Esophagus muscularis mucosa (tissue), 4 donors: ENCODE results near the gene VPS13C. TPM values are rescaled to one million over a fixed set of nuclear protein-coding genes. Genes with fewer than 3 reads are reported as not detected.

Experiments used
- DNase-seq: peaks from one replicate; pipeline ENCODE4 v3.0.0-alpha.2; 2017; ENCODE audit errors: extremely low spot score
- H3K27ac ChIP-seq, 4 donors: fragments of 200-600 bp; sonication (generic); replicated peaks in 1 of 4; 1 replicate in 3 of 4; 2 replicates in 1 of 4; pipeline ENCODE4 v1.5.1; 2016 to 2019; ENCODE audit warnings: mild to moderate bottlenecking in 1 of 4
- H3K27me3 ChIP-seq, 4 donors: fragments of 200-600 bp; sonication (generic); one replicate each; pipeline versions ENCODE4 v1.5.1 to v1.6.0; 2016 to 2019
- H3K36me3 ChIP-seq, 4 donors: fragments of 200-600 bp; sonication (generic); one replicate each; pipeline ENCODE4 v1.5.1; 2016 to 2019
- H3K4me1 ChIP-seq, 4 donors: fragments of 200-600 bp; sonication (generic); one replicate each; pipeline ENCODE4 v1.5.1; 2016 to 2019
- H3K4me3 ChIP-seq, 4 donors: fragments of 200-600 bp; sonication (generic); 1 replicate in 2 of 4; 2 replicates in 2 of 4; pipeline ENCODE4 v1.5.1; 2016 to 2019; ENCODE audit warnings: mild to moderate bottlenecking in 4 of 4, moderate library complexity in 1 of 4
- H3K9me3 ChIP-seq, 4 donors: fragments of 200-600 bp; sonication (generic); 1 replicate in 3 of 4; 2 replicates in 1 of 4; pipeline ENCODE4 v1.5.1; 2016 to 2019
- CTCF ChIP-seq, 3 experiments: fragments of 200-600 bp in 2 of 3; fragments of 450-650 bp in 1 of 3; sonication (generic) in 2 of 3; IDR thresholded peaks; one replicate each; pipeline ENCODE4 v1.5.1; 2017 to 2019; ENCODE audit warnings: antibody characterized with exemption in 3 of 3, mild to moderate bottlenecking in 2 of 3, moderate library complexity in 1 of 3
- EP300 ChIP-seq: sonication (generic); formaldehyde crosslinking; IDR thresholded peaks from one replicate; pipeline ENCODE4 v1.6.1; 2017; ENCODE audit warnings: antibody characterized with exemption
- POLR2A ChIP-seq: fragments of 450-650 bp; IDR thresholded peaks from one replicate; pipeline ENCODE4 v1.6.1; 2017; ENCODE audit warnings: antibody characterized with exemption, moderate library complexity, mild to moderate bottlenecking, low read depth
- POLR2AphosphoS5 ChIP-seq, 2 donors: sonication (generic); formaldehyde crosslinking; IDR thresholded peaks; one replicate each; pipeline ENCODE4 v1.6.1; 2017; ENCODE audit warnings: antibody characterized with exemption in 2 of 2
- WGBS: methylation state at CpG from one replicate; pipeline ENCODE4 v1.1.5; 2018; 5-methylcytosine and 5-hydroxymethylcytosine counted together
- intact Hi-C: fragments of 100-400 bp; cut with DNase I; formaldehyde crosslinking; loops from one replicate; pipeline ENCODE4 v1.15.1; 2023
- total RNA-seq, 4 donors: library from RNA; depleted of rRNA; stranded (reverse); fragments of >200 nt; gene quantifications; one replicate each; pipeline versions ENCODE4 v1.1.0 to v1.2.1, GENCODE V29; 2016

The VPS13C gene
- total RNA-seq, 4 donors from 2014 or later = 58.5 to 86.0 (median 59.4) TPM

- peaks cover 7 to 10% (median 8%) of the 10 kb centered on the region in 4 donors for H3K4me1 ChIP-seq
- WGBS = 53% methylated on average over 2 of the region's 2 CpGs
- H3K27me3 ChIP-seq = no peaks in the 10 kb centered on the region
- intact Hi-C loops = no loop called here
- no peak overlapping the region for H3K27ac ChIP-seq
- H3K36me3 ChIP-seq = peaks cover 0 to 38% (median 15%) of the 10 kb centered on the region in 4 donors
- no peak for TF ChIP-seq CTCF (IDR thresholded peaks at IDR 0.05)
- no peak for TF ChIP-seq POLR2A
- TF ChIP-seq POLR2AphosphoS5 (IDR thresholded peaks at IDR 0.05) = no peak
- no peak overlapping the region for H3K4me3 ChIP-seq
- no peaks in the 10 kb centered on the region for H3K9me3 ChIP-seq
- DNase-seq = no peak
These were observed 24.9 kb downstream of the VPS13C start for GRCh38 chr15:62035256-62035924.

GRCh38 chr15:62027916-62028315, 32.3 kb downstream of the VPS13C start:
- Histone ChIP-seq H3K9me3 (no peaks in the 10 kb centered on the region), H3K36me3 (peaks cover 0 to 29% (median 12%) of the 10 kb centered on the region in 4 donors), H3K27ac (no peak overlapping the region), H3K4me3 (no peak overlapping the region), H3K4me1 (no peaks in the 10 kb centered on the region), H3K27me3 (no peaks in the 10 kb centered on the region)
- 86% methylated on average over 5 of the region's 5 CpGs for WGBS
- intact Hi-C loops = no loop called here
- DNase-seq = no peak
- TF ChIP-seq CTCF (IDR thresholded peaks at IDR 0.05) = no peak
- TF ChIP-seq EP300 = no peak
- no peak for TF ChIP-seq POLR2A
- TF ChIP-seq POLR2AphosphoS5 (IDR thresholded peaks at IDR 0.05) = no peak

- peaks cover 0 to 33% (median 12%) of the 10 kb centered on the region in 4 donors for H3K36me3 ChIP-seq
- TF ChIP-seq EP300 (no peak), CTCF (IDR thresholded peaks at IDR 0.05) (no peak), POLR2AphosphoS5 (IDR thresholded peaks at IDR 0.05) (no peak), POLR2A (no peak)
These were observed 33.0 kb downstream of the VPS13C start for GRCh38 chr15:62027263-62027565.

GRCh38 chr15:62026487-62027262, 33.6 kb downstream of the VPS13C start:
- no peaks in the 10 kb centered on the region for H3K9me3 ChIP-seq
- H3K36me3 ChIP-seq = peaks cover 0 to 36% (median 15%) of the 10 kb centered on the region in 4 donors
- no peak overlapping the region for H3K27ac ChIP-seq
- intact Hi-C loops = no loop called here
- no peaks in the 10 kb centered on the region for H3K4me1 ChIP-seq
- no peak for DNase-seq
- no peak overlapping the region for H3K4me3 ChIP-seq
- TF ChIP-seq POLR2A (no peak), POLR2AphosphoS5 (IDR thresholded peaks at IDR 0.05) (no peak), CTCF (IDR thresholded peaks at IDR 0.05) (no peak), EP300 (no peak)
- H3K27me3 ChIP-seq = no peaks in the 10 kb centered on the region
- WGBS = 82% methylated on average over 2 of the region's 2 CpGs

More at GRCh38 chr15:62027263-62027565, 33.0 kb downstream of the VPS13C start:
- no peak overlapping the region for H3K4me3 ChIP-seq
- 90% methylated on average over 3 of the region's 3 CpGs for WGBS
- H3K27ac ChIP-seq = no peak overlapping the region
- no peaks in the 10 kb centered on the region for H3K4me1 ChIP-seq
- no peak for DNase-seq
- no peaks in the 10 kb centered on the region for H3K9me3 ChIP-seq
- no peaks in the 10 kb centered on the region for H3K27me3 ChIP-seq
- intact Hi-C loops = no loop called here
